ENCODE results near the gene TENM4. TPM values are rescaled to one million over a fixed set of nuclear protein-coding genes. Genes with fewer than 3 reads are reported as not detected.
A peak's percentile ranks its signal among the peaks of the same experiment; 100 is the strongest.

The TENM4 gene
- total and polyA plus RNA-seq, 2 of the 13 experiments (the other 11 are each of a cell fraction or from before 2014, with no cell fraction given), result not detected

DNA sequence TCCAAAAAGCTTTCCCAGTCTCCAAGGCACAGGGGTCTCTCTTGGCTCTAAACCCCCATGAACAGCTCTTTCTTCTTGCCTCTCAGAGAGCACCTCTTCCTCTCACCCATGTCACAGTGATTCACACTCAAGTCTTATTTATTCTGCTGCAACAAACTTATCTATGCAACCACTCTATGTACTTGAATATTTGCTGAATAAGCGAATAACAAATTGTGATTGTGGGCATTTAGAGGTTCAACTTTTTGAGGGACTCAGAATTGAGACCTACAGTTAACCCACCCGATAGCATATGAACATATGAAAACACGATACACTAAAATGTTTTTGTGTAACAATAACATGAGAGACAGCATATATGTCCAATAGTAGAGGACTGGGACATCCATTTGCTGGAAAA, 729.1 kb downstream of the TENM4 start:
- FAIRE-seq (no peak), DNase-seq (ENCODE audit: low spot score) (no peak), ATAC-seq (no peak)
- Histone ChIP-seq H3K9ac (ENCODE audit: insufficient read depth, low read depth, low read length) (no peak overlapping the region), H3K27ac (ENCODE audit: extremely low read length, insufficient read depth, low read length) (no peak overlapping the region), H3K36me3 (replicated peaks in 1 of 2; ENCODE audit: control insufficient read depth in 1 of 2, insufficient read depth in 2 of 2, low read length in 2 of 2) (no peaks in the 10 kb centered on the region), H3K4me1 (ENCODE audit: insufficient read depth, low read length) (no peaks in the 10 kb centered on the region), H3K9me3 (ENCODE audit: low read length) (no peaks in the 10 kb centered on the region), H3K4me2 (ENCODE audit: low read depth, low read length) (no peak overlapping the region), H2AFZ (ENCODE audit: low read length) (no peak overlapping the region), H3K79me2 (ENCODE audit: insufficient read depth, low read length) (no peaks in the 10 kb centered on the region), H3K27me3 (ENCODE audit: control insufficient read depth in 1 of 2, insufficient read depth in 2 of 2, low read length in 2 of 2) (peaks cover 3 to 32% of the 10 kb centered on the region in 2 experiments; a peak in 2 of 5 replicates), H3K4me3 (replicated peaks in 1 of 3; ENCODE audit: insufficient read depth in 1 of 3, low read depth in 2 of 3, low read length in 3 of 3) (no peak overlapping the region), H4K20me1 (ENCODE audit: insufficient read depth, low read length) (no peaks in the 10 kb centered on the region)
- POLR2A ChIA-PET, result no interaction called here
- no peak for TF ChIP-seq POLR2AphosphoS5 (IDR thresholded peaks at IDR 0.05; ENCODE audit: low read depth, low read length)
- TF ChIP-seq NAIF1 (CRISPR knock-in tag; IDR thresholded peaks at IDR 0.05; ENCODE audit: borderline replicate concordance), result no peak
- TF ChIP-seq MAFF (IDR thresholded peaks at IDR 0.05; ENCODE audit: low read depth, low read length), result peak; percentile 95
- no peak for TF ChIP-seq ZFAT (CRISPR knock-in tag; conservative IDR thresholded peaks at IDR 0.05)
- TF ChIP-seq ZFYVE20 (CRISPR knock-in tag; IDR thresholded peaks at IDR 0.05; ENCODE audit: borderline replicate concordance, low read depth), result no peak
- TF ChIP-seq MAFK (conservative IDR thresholded peaks at IDR 0.05 in 1 of 2, IDR thresholded peaks at IDR 0.05 in 1 of 2; ENCODE audit: low read length in 2 of 2), result peak; percentile 93 to 95
- intact Hi-C loops (cut with micrococcal nuclease; ENCODE audit: unreplicated experiment) (no loop called here), in situ Hi-C loops (cut with HindIII; ENCODE audit: extremely low pct_ligation_motif_present, low pct_unique_long_range_greater_than_20kb) (no loop called here)
- BruUV-seq (replicated peaks), result no TSS peak
- 5% methylated on average over 3 of the region's 3 CpGs for WGBS (ENCODE audit: low lambda C conversion rate)
- CTCF ChIA-PET (ENCODE audit: low intra/inter-chr PET ratio, low total read pairs), result no interaction called here

DNA sequence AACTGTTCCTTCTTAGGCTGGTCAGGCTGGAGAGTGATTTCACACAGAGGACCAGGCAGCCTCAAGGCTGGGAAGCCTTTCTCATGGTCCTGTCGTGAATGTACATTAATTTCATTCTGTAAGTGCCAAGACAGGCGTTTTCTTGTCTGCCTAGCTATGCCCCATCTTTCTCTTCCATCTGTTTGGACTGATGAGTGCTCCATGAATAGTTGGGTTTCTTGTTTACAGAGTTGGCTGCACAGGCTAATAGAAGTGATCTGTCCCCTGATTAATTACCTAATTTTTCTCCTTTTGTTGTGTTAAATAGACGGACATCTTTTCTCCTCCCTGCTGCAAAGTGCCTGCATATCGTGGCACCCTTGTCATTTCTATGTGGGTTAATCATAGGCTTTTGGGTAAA, 730.4 kb downstream of the TENM4 start:
- no peak overlapping the region for H3K27ac ChIP-seq (ENCODE audit: extremely low read length, insufficient read depth, low read length)
- no peak overlapping the region for H3K4me2 ChIP-seq (ENCODE audit: low read depth, low read length)
- H4K20me1 ChIP-seq (ENCODE audit: insufficient read depth, low read length), result no peaks in the 10 kb centered on the region
- DNase-seq (ENCODE audit: low spot score) (no peak), FAIRE-seq (no peak), ATAC-seq (no peak)
- no peak overlapping the region for H2AFZ ChIP-seq (ENCODE audit: low read length)
- H3K9ac ChIP-seq (ENCODE audit: insufficient read depth, low read depth, low read length), result no peak overlapping the region
- ChIA-PET POLR2A (no interaction called here), CTCF (ENCODE audit: low intra/inter-chr PET ratio, low total read pairs) (no interaction called here)
- no peaks in the 10 kb centered on the region for H3K9me3 ChIP-seq (ENCODE audit: low read length)
- no TSS peak for BruUV-seq (replicated peaks)
- H3K27me3 ChIP-seq (ENCODE audit: control insufficient read depth in 1 of 2, insufficient read depth in 2 of 2, low read length in 2 of 2), result peaks cover 3 to 39% of the 10 kb centered on the region in 2 experiments; a peak in 4 of 5 replicates
- H3K36me3 ChIP-seq (replicated peaks in 1 of 2; ENCODE audit: control insufficient read depth in 1 of 2, insufficient read depth in 2 of 2, low read length in 2 of 2), result no peaks in the 10 kb centered on the region
- H3K4me3 ChIP-seq (replicated peaks in 1 of 3; ENCODE audit: insufficient read depth in 1 of 3, low read depth in 2 of 3, low read length in 3 of 3), result no peak overlapping the region
- TF ChIP-seq ZSCAN30 (CRISPR knock-in tag; IDR thresholded peaks at IDR 0.05) (no peak), HNRNPUL1 (IDR thresholded peaks at IDR 0.05; ENCODE audit: low read depth, low read length) (no peak), MATR3 (CRISPR knock-in tag; IDR thresholded peaks at IDR 0.05) (no peak), HDAC2 (CRISPR knock-in tag; IDR thresholded peaks at IDR 0.05) (no peak), RBM39 (IDR thresholded peaks at IDR 0.05; ENCODE audit: low read depth, low read length, poor library complexity, severe bottlenecking) (no peak), ZNF577 (CRISPR knock-in tag; IDR thresholded peaks at IDR 0.05; ENCODE audit: borderline replicate concordance, low read depth) (no peak), ZNF546 (CRISPR knock-in tag; conservative IDR thresholded peaks at IDR 0.05) (no peak), YY1 (IDR thresholded peaks at IDR 0.05; ENCODE audit: insufficient read depth, insufficient replicate concordance, low read depth, low read length) (no peak), EED (CRISPR knock-in tag; IDR thresholded peaks at IDR 0.05) (no peak), ZKSCAN1 (IDR thresholded peaks at IDR 0.05; ENCODE audit: low read length) (no peak), KLF12 (CRISPR knock-in tag; IDR thresholded peaks at IDR 0.05; ENCODE audit: borderline replicate concordance) (no peak)
- TF ChIP-seq, protein P1, sequence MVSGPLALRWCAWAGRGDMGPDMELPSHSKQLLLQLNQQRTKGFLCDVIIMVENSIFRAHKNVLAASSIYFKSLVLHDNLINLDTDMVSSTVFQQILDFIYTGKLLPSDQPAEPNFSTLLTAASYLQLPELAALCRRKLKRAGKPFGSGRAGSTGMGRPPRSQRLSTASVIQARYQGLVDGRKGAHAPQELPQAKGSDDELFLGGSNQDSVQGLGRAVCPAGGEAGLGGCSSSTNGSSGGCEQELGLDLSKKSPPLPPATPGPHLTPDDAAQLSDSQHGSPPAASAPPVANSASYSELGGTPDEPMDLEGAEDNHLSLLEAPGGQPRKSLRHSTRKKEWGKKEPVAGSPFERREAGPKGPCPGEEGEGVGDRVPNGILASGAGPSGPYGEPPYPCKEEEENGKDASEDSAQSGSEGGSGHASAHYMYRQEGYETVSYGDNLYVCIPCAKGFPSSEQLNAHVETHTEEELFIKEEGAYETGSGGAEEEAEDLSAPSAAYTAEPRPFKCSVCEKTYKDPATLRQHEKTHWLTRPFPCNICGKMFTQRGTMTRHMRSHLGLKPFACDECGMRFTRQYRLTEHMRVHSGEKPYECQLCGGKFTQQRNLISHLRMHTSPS (CRISPR knock-in tag; IDR thresholded peaks at IDR 0.05; ENCODE audit: low read depth), result no peak
- TF ChIP-seq, protein P2, sequence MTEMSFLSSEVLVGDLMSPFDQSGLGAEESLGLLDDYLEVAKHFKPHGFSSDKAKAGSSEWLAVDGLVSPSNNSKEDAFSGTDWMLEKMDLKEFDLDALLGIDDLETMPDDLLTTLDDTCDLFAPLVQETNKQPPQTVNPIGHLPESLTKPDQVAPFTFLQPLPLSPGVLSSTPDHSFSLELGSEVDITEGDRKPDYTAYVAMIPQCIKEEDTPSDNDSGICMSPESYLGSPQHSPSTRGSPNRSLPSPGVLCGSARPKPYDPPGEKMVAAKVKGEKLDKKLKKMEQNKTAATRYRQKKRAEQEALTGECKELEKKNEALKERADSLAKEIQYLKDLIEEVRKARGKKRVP (CRISPR knock-in tag; IDR thresholded peaks at IDR 0.05), result no peak
- in situ Hi-C loops (cut with HindIII; ENCODE audit: extremely low pct_ligation_motif_present, low pct_unique_long_range_greater_than_20kb), result no loop called here
- H3K79me2 ChIP-seq (ENCODE audit: insufficient read depth, low read length), result no peaks in the 10 kb centered on the region
- no peaks in the 10 kb centered on the region for H3K4me1 ChIP-seq (ENCODE audit: insufficient read depth, low read length)
- intact Hi-C loops (cut with micrococcal nuclease; ENCODE audit: unreplicated experiment), result no loop called here
- 4% methylated on average over 4 of the region's 4 CpGs for WGBS (ENCODE audit: low lambda C conversion rate)

Measured in HepG2 (cell line).